VCaP (cell line): Measurements from ENCODE around the gene DLGAP1.
A peak's percentile ranks its signal among the peaks of the same experiment; 100 is the strongest.

Experiments used
- H3K27ac ChIP-seq: fragments of 450-650 bp; 2 replicates; pipeline ENCODE4 v1.5.1; 2017
- CTCF ChIP-seq: fragments of 450-650 bp; conservative IDR thresholded peaks from 2 replicates; pipeline ENCODE4 v1.5.1; 2017; ENCODE audit warnings: mild to moderate bottlenecking, moderate library complexity

The DLGAP1 gene

GRCh38 chr18:3777719-3778118, 677.4 kb downstream of the DLGAP1 start:
- no peak for TF ChIP-seq CTCF
- H3K27ac ChIP-seq = no peak overlapping the region

GRCh38 chr18:3777122-3777521, 678.0 kb downstream of the DLGAP1 start:
- TF ChIP-seq CTCF = no peak

GRCh38 chr18:3775996-3776395, 679.1 kb downstream of the DLGAP1 start:
- no peak for TF ChIP-seq CTCF
- H3K27ac ChIP-seq = peak overlapping the region; percentile 97

More at GRCh38 chr18:3777122-3777521, 678.0 kb downstream of the DLGAP1 start:
- no peak overlapping the region for H3K27ac ChIP-seq

GRCh38 chr18:3773303-3773702, 681.8 kb downstream of the DLGAP1 start:
- TF ChIP-seq CTCF = peak; percentile 49
- peak overlapping the region; percentile 97 for H3K27ac ChIP-seq

GRCh38 chr18:3771121-3771971, 683.8 kb downstream of the DLGAP1 start:
- peak; percentile 96 for TF ChIP-seq CTCF
- peak overlapping the region; percentile 97 for H3K27ac ChIP-seq

- no peak for TF ChIP-seq CTCF
- no peak overlapping the region for H3K27ac ChIP-seq
Observed at GRCh38 chr18:3761266-3761665, 693.8 kb downstream of the DLGAP1 start.

- no peak for TF ChIP-seq CTCF
- no peak overlapping the region for H3K27ac ChIP-seq
Observed at GRCh38 chr18:3760741-3761140, 694.4 kb downstream of the DLGAP1 start.
